Measurements from ENCODE around the gene BRD4. TPM values are rescaled to one million over a fixed set of nuclear protein-coding genes. Genes with fewer than 3 reads are reported as not detected.

Gene BRD4
- total RNA-seq, 1 donor from 2014 or later, result 152 TPM

DNA sequence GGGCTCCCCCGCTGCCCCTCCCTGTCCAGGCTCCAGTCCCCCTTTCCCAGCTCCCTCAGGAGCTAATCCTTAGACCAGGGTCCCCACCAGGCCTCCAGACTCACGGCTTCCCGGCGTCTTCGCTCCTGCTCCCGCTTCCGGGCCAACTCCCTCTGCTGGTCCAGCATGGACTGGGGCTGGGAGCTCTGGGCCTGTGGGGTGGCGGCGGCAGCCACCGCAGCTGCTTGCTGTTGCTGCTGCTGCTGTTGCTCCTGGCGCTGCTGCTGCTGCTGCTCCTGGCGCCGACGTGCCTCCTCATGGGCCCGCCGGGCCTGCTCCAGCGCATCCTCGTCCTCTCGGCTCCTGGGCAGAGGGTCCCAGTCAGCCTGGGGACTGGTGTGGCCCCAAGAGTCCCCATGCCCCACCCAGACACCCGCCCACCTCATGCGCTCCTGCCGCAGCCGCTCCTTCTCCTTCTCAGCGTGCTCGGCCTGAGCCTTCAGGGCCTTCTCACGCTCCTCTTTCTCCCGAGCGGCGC lies 93.6 kb downstream of the BRD4 start:
- DNase-seq (ENCODE audit: low read depth, low spot score), result no peak
- no peak overlapping the region for H3K27ac Mint-ChIP-seq (ENCODE audit: unreplicated experiment)
- no peak for TF ChIP-seq CTCF (conservative IDR thresholded peaks at IDR 0.05)
- peaks cover 15% of the 10 kb centered on the region for H3K27me3 Mint-ChIP-seq (ENCODE audit: low read depth)
- H3K36me3 Mint-ChIP-seq (ENCODE audit: low read depth), result peaks cover 20% of the 10 kb centered on the region
- H3K4me1 Mint-ChIP-seq, result peaks cover 8% of the 10 kb centered on the region
- H3K9me3 Mint-ChIP-seq, result no peaks in the 10 kb centered on the region
- H3K4me3 Mint-ChIP-seq, result no peak overlapping the region

DNA sequence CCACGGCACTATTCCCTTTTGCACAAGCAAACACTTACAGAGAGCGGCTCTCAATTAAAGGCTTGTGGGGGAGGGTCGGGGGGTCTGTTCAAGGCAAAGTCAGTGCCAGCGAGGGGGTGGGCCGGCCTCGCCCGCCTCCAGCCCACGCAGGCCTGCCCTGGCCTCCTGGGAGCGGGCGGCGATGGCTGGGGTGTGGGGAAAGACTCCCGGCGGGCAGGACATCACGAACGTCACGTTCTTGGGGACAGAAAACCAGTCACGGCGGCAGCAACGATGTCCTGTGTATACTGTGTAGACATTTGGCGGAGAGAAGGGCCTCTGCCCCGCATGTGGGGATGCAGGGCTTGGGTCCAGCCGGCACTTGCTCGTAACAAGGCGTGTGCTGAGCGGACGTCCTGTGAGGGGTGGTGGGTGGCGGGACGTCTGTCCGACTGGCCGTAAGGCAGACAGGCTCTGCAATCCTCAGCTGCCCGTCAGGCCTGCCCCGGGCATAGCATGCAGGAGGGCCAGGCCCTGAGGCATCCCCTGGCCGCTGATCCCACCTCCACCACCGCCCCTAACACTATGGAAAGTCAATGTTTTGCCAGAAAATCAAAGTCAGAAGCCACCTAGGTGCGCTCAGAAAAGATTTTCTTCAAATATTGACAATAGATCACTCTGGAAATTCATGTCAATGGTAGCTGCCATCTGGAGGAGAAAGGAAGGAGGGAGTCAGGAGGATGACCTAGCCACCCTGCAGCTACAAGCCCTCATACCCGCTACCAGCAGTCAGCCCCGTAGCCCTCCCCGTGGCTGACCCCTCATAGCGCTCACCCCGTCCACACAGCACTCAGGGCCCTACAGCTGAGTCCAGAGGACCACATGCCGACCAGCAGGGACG lies 94.3 kb downstream of the BRD4 start:
- no peak for DNase-seq (ENCODE audit: low read depth, low spot score)
- Mint-ChIP-seq H3K4me1 (peaks cover 9% of the 10 kb centered on the region), H3K9me3 (no peaks in the 10 kb centered on the region), H3K27me3 (ENCODE audit: low read depth) (peaks cover 20% of the 10 kb centered on the region), H3K36me3 (ENCODE audit: low read depth) (peaks cover 18% of the 10 kb centered on the region), H3K4me3 (peak overlapping the region; percentile 4), H3K27ac (ENCODE audit: unreplicated experiment) (no peak overlapping the region)
- TF ChIP-seq CTCF (conservative IDR thresholded peaks at IDR 0.05), result no peak

GRCh38 chr19:15236886-15237285 lies 95.5 kb downstream of the BRD4 start:
- Mint-ChIP-seq H3K4me1 (peaks cover 11% of the 10 kb centered on the region), H3K36me3 (ENCODE audit: low read depth) (peaks cover 18% of the 10 kb centered on the region)
- TF ChIP-seq CTCF (conservative IDR thresholded peaks at IDR 0.05), result no peak

DNA sequence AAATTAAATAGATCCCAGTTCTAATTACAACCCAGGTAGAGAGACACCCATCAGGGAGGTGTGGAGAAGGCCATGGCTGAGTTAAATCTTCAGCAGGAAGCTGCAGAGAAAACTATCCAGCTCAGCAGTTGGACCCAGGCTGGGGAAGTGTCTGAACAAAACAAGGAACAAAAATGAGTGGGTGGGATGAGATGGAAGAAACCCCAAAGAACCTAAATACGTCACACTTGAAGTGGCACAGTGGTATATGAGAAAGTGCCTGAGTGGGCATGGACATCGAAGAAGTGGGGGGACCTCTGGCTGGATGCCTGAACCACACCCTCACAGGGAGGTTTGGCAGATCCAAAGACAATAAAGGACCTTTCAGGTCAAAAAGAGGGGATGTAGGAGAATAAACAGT lies 96.6 kb downstream of the BRD4 start:
- Mint-ChIP-seq H3K4me1 (peaks cover 11% of the 10 kb centered on the region), H3K27me3 (ENCODE audit: low read depth) (peaks cover 42% of the 10 kb centered on the region), H3K27ac (ENCODE audit: unreplicated experiment) (no peak overlapping the region), H3K4me3 (peak overlapping the region; percentile 45), H3K36me3 (ENCODE audit: low read depth) (peaks cover 18% of the 10 kb centered on the region), H3K9me3 (no peaks in the 10 kb centered on the region)
- TF ChIP-seq CTCF (conservative IDR thresholded peaks at IDR 0.05), result no peak
- DNase-seq (ENCODE audit: low read depth, low spot score), result no peak

More at GRCh38 chr19:15236886-15237285, 95.5 kb downstream of the BRD4 start:
- Mint-ChIP-seq H3K27me3 (ENCODE audit: low read depth) (peaks cover 31% of the 10 kb centered on the region), H3K27ac (ENCODE audit: unreplicated experiment) (peak overlapping the region; percentile 12), H3K4me3 (no peak overlapping the region), H3K9me3 (no peaks in the 10 kb centered on the region)
- DNase-seq (ENCODE audit: low read depth, low spot score), result no peak

DNA sequence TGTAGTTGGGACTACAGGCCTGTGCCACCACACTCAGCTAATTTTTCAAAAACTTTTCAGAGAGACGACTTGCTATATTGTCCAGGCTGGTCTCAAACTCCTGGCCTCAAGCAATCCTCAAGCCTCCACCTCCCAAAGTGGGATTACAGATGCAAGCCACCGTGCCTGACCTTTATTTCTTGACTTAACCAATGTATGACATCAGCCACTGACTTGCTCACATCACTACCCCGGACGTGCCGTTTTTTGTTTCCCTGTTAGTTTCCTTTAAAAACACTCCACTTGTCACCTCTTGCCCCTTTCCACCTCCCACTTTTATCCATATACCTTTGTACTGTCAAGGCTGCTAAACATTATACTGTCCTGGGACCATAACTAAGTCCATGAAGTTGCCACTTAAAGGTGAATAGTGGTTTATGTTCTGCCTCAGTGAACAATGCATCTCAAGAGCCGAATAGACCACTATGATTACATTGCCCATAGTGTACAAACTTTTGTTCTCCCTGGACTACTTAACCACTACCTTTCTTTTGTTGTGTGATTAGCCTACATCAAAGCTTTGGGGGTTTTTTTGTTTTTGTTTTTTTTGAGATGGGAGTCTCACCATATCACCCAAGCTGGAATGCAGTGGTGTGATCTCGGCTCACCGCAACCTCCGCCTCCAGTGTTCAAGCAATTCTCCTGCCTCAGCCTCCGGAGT lies 97.8 kb downstream of the BRD4 start:
- H3K4me3 Mint-ChIP-seq, result peak overlapping the region; percentile 65
- peaks cover 18% of the 10 kb centered on the region for H3K36me3 Mint-ChIP-seq (ENCODE audit: low read depth)
- peaks cover 45% of the 10 kb centered on the region for H3K27me3 Mint-ChIP-seq (ENCODE audit: low read depth)
- no peak overlapping the region for H3K27ac Mint-ChIP-seq (ENCODE audit: unreplicated experiment)
- H3K9me3 Mint-ChIP-seq, result no peaks in the 10 kb centered on the region
- TF ChIP-seq CTCF (conservative IDR thresholded peaks at IDR 0.05), result no peak
- no peak for DNase-seq (ENCODE audit: low read depth, low spot score)
- H3K4me1 Mint-ChIP-seq, result peaks cover 11% of the 10 kb centered on the region
